HCT116 (cell line): ENCODE measurements around the gene ARHGAP28. TPM values are rescaled to one million over a fixed set of nuclear protein-coding genes. Genes with fewer than 3 reads are reported as not detected.

Experiments
- ATAC-seq: fragments of 200-7000 bp; cut with Tn5 transposase; 2 replicates; pipeline ENCODE4 v1.9.1; 2020; ENCODE audit warnings: mild to moderate bottlenecking, moderate library complexity
- BruUV-seq: library from RNA; stranded (reverse); fragments of 400-500 nt; replicated peaks from 2 replicates; lab custom pipeline; 2021; lab: Mats Ljungman, UMichigan
- CTCF ChIA-PET: fragments of 300-600 bp; sonication (Branson Sonifier 250); formaldehyde crosslinking; loops from one replicate; lab custom pipeline; 2021; ENCODE audit warnings: antibody characterized with exemption; lab: Charles Lee
- POLR2A ChIA-PET: fragments of 300-600, 350-600 bp; sonication (Branson Sonifier 250); formaldehyde crosslinking; loops from one replicate; lab custom pipeline; 2021; ENCODE audit warnings: antibody characterized with exemption; lab: Charles Lee
- RAD21 ChIA-PET, 2 experiments: fragments of 300-600 bp; sonication (Branson Sonifier 250); formaldehyde crosslinking; loops; one replicate each; lab custom pipeline; 2023; ENCODE audit warnings: low total read pairs in 2 of 2; ENCODE audit not compliant: uncharacterized antibody in 2 of 2, unreplicated experiment in 2 of 2, low non-redundant PET in 1 of 2; lab: Charles Lee
- DNase-seq: peaks from one replicate; pipeline ENCODE4 v3.0.0-alpha.2; 2010; ENCODE audit warnings: low read depth, low spot score
- H2AFZ ChIP-seq: fragments of 200-600 bp; shearing (Covaris generic), sonication (generic); 2 replicates; pipeline ENCODE4 v1.6.1; 2017; ENCODE audit warnings: low read depth, mixed run types, mixed read lengths, antibody characterized with exemption, low read length; ENCODE audit not compliant: poor library complexity, severe bottlenecking
- H3K27ac ChIP-seq: 2 replicates; pipeline ENCODE4 v1.5.1; 2012; ENCODE audit warnings: low read depth, low read length
- H3K27me3 ChIP-seq: fragments of 200-600 bp; sonication (generic); 2 replicates; pipeline ENCODE4 v1.6.1; 2016; ENCODE audit warnings: mixed run types, low read length, mixed read lengths; ENCODE audit not compliant: insufficient read depth
- H3K36me3 ChIP-seq, 2 experiments: fragments of 200-500 bp in 1 of 2; fragments of 200-600 bp in 1 of 2; sonication (Bioruptor generic) in 1 of 2; sonication (generic) in 1 of 2; 2 replicates each; pipeline versions ENCODE4 v1.5.1 to v1.6.1; 2014 to 2016; ENCODE audit warnings: low read length in 2 of 2, inconsistent platforms in 1 of 2, mixed read lengths in 1 of 2, mixed run types in 1 of 2; ENCODE audit not compliant: insufficient read depth in 2 of 2, control insufficient read depth in 1 of 2
- H3K4me1 ChIP-seq, 2 experiments: fragments of 200-600 bp in 1 of 2; sonication (generic) in 1 of 2; 2 replicates each; pipeline versions ENCODE4 v1.5.1 to v1.6.1; 2012 to 2017; ENCODE audit warnings: low read length in 2 of 2, inconsistent platforms in 1 of 2, mild to moderate bottlenecking in 1 of 2, mixed read lengths in 1 of 2, mixed run types in 1 of 2, moderate library complexity in 1 of 2; ENCODE audit not compliant: insufficient read depth in 2 of 2, control insufficient read depth in 1 of 2
- H3K4me2 ChIP-seq: fragments of 200-600 bp; sonication (generic); 2 replicates; pipeline ENCODE4 v1.6.1; 2017; ENCODE audit warnings: mixed run types, low read length, mixed read lengths
- H3K4me3 ChIP-seq, 2 experiments: fragments of 200-600 bp in 1 of 2; sonication (generic) in 1 of 2; replicated peaks in 1 of 2; 2 replicates each; pipeline ENCODE4 v1.5.1; 2011 to 2016; ENCODE audit warnings: low read length in 2 of 2, control low read depth in 1 of 2, low read depth in 1 of 2, mild to moderate bottlenecking in 1 of 2, mixed read lengths in 1 of 2, mixed run types in 1 of 2
- H3K79me2 ChIP-seq: fragments of 200-600 bp; sonication (generic); 2 replicates; pipeline ENCODE4 v1.6.1; 2017; ENCODE audit warnings: mild to moderate bottlenecking, mixed run types, low read length, moderate library complexity, mixed read lengths; ENCODE audit not compliant: insufficient read depth
- H3K9ac ChIP-seq: fragments of 200-600 bp; sonication (generic); 2 replicates; pipeline ENCODE4 v1.6.1; 2016; ENCODE audit warnings: low read length, mixed read lengths
- H3K9me2 ChIP-seq: fragments of 200-600 bp; sonication (generic), shearing (Covaris generic); 2 replicates; pipeline ENCODE4 v1.6.1; 2017; ENCODE audit warnings: mixed run types, mild to moderate bottlenecking, moderate library complexity; ENCODE audit not compliant: insufficient read depth
- H3K9me3 ChIP-seq, 2 experiments: fragments of 200-500 bp in 1 of 2; fragments of 200-600 bp in 1 of 2; sonication (Bioruptor generic) in 1 of 2; sonication (generic) in 1 of 2; 2 replicates each; pipeline ENCODE4 v1.6.1; 2014 to 2017; ENCODE audit warnings: low read length in 2 of 2, mixed read lengths in 2 of 2, inconsistent platforms in 1 of 2, low read depth in 1 of 2, mild to moderate bottlenecking in 1 of 2, mixed run types in 1 of 2, moderate library complexity in 1 of 2; ENCODE audit not compliant: control insufficient read depth in 1 of 2, insufficient read depth in 1 of 2
- H4K20me1 ChIP-seq: fragments of 200-600 bp; sonication (generic), shearing (Covaris generic); 2 replicates; pipeline ENCODE4 v1.6.1; 2017; ENCODE audit warnings: mixed run types, mild to moderate bottlenecking, moderate library complexity; ENCODE audit not compliant: insufficient read depth
- ATF3 ChIP-seq: IDR thresholded peaks from 2 replicates; pipeline ENCODE4 v1.6.1; 2012
- CBX3 ChIP-seq: IDR thresholded peaks from 2 replicates; pipeline ENCODE4 v1.6.1; 2012; ENCODE audit warnings: low read depth
- EGR1 ChIP-seq: IDR thresholded peaks from 2 replicates; pipeline ENCODE4 v1.6.1; 2012; ENCODE audit warnings: low read depth
- EZH2 ChIP-seq: fragments of 200-600 bp; sonication (generic); IDR thresholded peaks from 2 replicates; pipeline ENCODE4 v1.6.1; 2017; ENCODE audit warnings: antibody characterized with exemption, mixed run types
- FOSL1 ChIP-seq: IDR thresholded peaks from 2 replicates; pipeline ENCODE4 v1.6.1; 2012; ENCODE audit warnings: low read depth
- JUND ChIP-seq: IDR thresholded peaks from 2 replicates; pipeline ENCODE4 v1.6.1; 2012
- POLR2AphosphoS5 ChIP-seq: IDR thresholded peaks from 2 replicates; pipeline ENCODE4 v1.6.1; 2011; ENCODE audit warnings: mild to moderate bottlenecking, low read depth, low read length, moderate library complexity
- SIN3A ChIP-seq: IDR thresholded peaks from 2 replicates; pipeline ENCODE4 v1.6.1; 2012; ENCODE audit warnings: low read depth
- SRF ChIP-seq: IDR thresholded peaks from 2 replicates; pipeline ENCODE4 v1.6.1; 2012; ENCODE audit warnings: low read depth
- ZNF274 ChIP-seq: fragments of 200-500 bp; sonication (Bioruptor generic); IDR thresholded peaks from 2 replicates; pipeline ENCODE4 v1.6.1; 2014; ENCODE audit warnings: mild to moderate bottlenecking, low read depth, low read length, inconsistent platforms
- intact Hi-C: fragments of 100-400 bp; cut with micrococcal nuclease; formaldehyde crosslinking; loops from 2 replicates; pipeline ENCODE4 v1.10.0; 2022
- total RNA-seq: library from RNA; stranded (reverse); gene quantifications from one replicate; pipeline ENCODE4 v1.2.1, GENCODE V29; 2021; ENCODE audit not compliant: unreplicated experiment
- TF ChIP-seq, protein P1 (sequence below), 3 experiments: fragments of 200-600 bp in 1 of 3; sonication (generic) in 1 of 3; IDR thresholded peaks in 2 of 3; conservative IDR thresholded peaks in 1 of 3; 2 replicates each; pipeline ENCODE4 v1.5.1; 2012 to 2017; ENCODE audit warnings: low read depth in 2 of 3, low read length in 2 of 3, antibody characterized with exemption in 1 of 3, borderline replicate concordance in 1 of 3, control low read depth in 1 of 3, mild to moderate bottlenecking in 1 of 3, mixed read lengths in 1 of 3, mixed run types in 1 of 3, moderate library complexity in 1 of 3; ENCODE audit not compliant: insufficient read depth in 1 of 3

ARHGAP28 gene
- total RNA-seq, 1 experiment from 2014 or later, result not detected

GRCh38 chr18:6708890-6709289 is 20.6 kb upstream of the ARHGAP28 start:
- no peak overlapping the region for H2AFZ ChIP-seq
- H3K27me3 ChIP-seq, result no peaks in the 10 kb centered on the region
- BruUV-seq, result no TSS peak
- intact Hi-C loops, result no loop called here
- ChIA-PET POLR2A (no interaction called here), CTCF (no interaction called here), RAD21 (no interaction called here)
- DNase-seq (no peak), ATAC-seq (no peak)
- no peak overlapping the region for H3K4me2 ChIP-seq
- no peak overlapping the region for H3K4me3 ChIP-seq
- H3K4me1 ChIP-seq, result no peaks in the 10 kb centered on the region
- H3K9me3 ChIP-seq, result peaks cover 4 to 7% of the 10 kb centered on the region in 2 experiments; a peak in 2 of 4 replicates
- no peaks in the 10 kb centered on the region for H3K9me2 ChIP-seq
- no peaks in the 10 kb centered on the region for H4K20me1 ChIP-seq
- no peaks in the 10 kb centered on the region for H3K79me2 ChIP-seq
- no peak overlapping the region for H3K27ac ChIP-seq
- no peaks in the 10 kb centered on the region for H3K36me3 ChIP-seq
- no peak for TF ChIP-seq ATF3
- no peak for TF ChIP-seq SIN3A
- TF ChIP-seq, protein P1, sequence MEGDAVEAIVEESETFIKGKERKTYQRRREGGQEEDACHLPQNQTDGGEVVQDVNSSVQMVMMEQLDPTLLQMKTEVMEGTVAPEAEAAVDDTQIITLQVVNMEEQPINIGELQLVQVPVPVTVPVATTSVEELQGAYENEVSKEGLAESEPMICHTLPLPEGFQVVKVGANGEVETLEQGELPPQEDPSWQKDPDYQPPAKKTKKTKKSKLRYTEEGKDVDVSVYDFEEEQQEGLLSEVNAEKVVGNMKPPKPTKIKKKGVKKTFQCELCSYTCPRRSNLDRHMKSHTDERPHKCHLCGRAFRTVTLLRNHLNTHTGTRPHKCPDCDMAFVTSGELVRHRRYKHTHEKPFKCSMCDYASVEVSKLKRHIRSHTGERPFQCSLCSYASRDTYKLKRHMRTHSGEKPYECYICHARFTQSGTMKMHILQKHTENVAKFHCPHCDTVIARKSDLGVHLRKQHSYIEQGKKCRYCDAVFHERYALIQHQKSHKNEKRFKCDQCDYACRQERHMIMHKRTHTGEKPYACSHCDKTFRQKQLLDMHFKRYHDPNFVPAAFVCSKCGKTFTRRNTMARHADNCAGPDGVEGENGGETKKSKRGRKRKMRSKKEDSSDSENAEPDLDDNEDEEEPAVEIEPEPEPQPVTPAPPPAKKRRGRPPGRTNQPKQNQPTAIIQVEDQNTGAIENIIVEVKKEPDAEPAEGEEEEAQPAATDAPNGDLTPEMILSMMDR (IDR thresholded peaks at IDR 0.05 in 2 of 3, conservative IDR thresholded peaks at IDR 0.05 in 1 of 3; ENCODE audit: borderline replicate concordance in 1 of 3, insufficient read depth in 1 of 3, low read depth in 2 of 3, low read length in 2 of 3), result no peak
- TF ChIP-seq ZNF274, result no peak
- TF ChIP-seq FOSL1, result no peak
- no peak for TF ChIP-seq SRF
- TF ChIP-seq CBX3, result no peak
- no peak for TF ChIP-seq EZH2
- no peak for TF ChIP-seq POLR2AphosphoS5
- TF ChIP-seq JUND, result no peak
- TF ChIP-seq EGR1, result no peak
- H3K9ac ChIP-seq, result no peak overlapping the region
